ENCODE results near the gene DSCAML1. TPM values are rescaled to one million over a fixed set of nuclear protein-coding genes. Genes with fewer than 3 reads are reported as not detected.

DSCAML1 gene
- total and polyA plus RNA-seq, 9 of the 15 experiments (the other 6 are each of a cell fraction or from before 2014, with no cell fraction given) = not detected

DNA sequence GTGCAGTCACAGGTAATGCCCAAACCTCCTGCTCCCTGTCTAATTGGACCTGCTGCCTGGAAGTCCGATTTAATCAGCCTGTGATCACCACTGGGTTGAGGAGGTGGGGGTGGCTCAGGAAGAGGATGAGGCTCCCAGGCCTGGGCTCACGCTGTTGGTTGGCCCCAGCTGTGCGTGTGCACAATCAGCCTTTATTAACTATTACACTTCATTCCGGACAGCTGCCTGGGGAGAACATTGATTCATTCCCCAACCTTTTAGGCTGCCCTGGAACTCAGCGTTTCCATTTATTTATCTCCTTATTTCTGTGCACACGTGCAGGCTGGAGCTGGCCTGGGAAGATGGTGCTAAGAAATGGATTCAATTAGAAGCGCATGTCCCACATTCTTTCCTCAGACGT lies 123.4 kb downstream of the DSCAML1 start:
- no peak overlapping the region for H3K27ac ChIP-seq (ENCODE audit: extremely low read depth, low read depth, low read length)
- no peak overlapping the region for H2AFZ ChIP-seq (ENCODE audit: low read depth, low read length)
- no peak for FAIRE-seq
- CTCF ChIA-PET (ENCODE audit: low intra/inter-chr PET ratio) = interaction anchor here (0.6 kb wide), 1 partner anchor 13 kb away, joined by 4 read pairs; no protein-coding TSS in a partner anchor
- H3K9me1 ChIP-seq (ENCODE audit: control insufficient read depth, insufficient read depth, low read length) = no peaks in the 10 kb centered on the region
- DNase-seq (ENCODE audit: extremely low read depth in 1 of 4, low spot score in 3 of 4) = no peak
- ATAC-seq = no peak
- in situ Hi-C loops (cut with MboI) (no loop called here), intact Hi-C loops (cut with micrococcal nuclease) (no loop called here)
- BruUV-seq (replicated peaks) = no TSS peak
- H3K4me3 ChIP-seq = no peak overlapping the region
- POLR2A ChIA-PET = interaction anchor here (0.8 kb wide), 1 partner anchor 322 kb away, joined by 3 read pairs; no protein-coding TSS in a partner anchor
- under 1% methylated on average over 8 of the region's 8 CpGs for WGBS (ENCODE audit: insufficient coverage, low coverage, missing lambda C conversion rate)
- H3K4me1 ChIP-seq (replicated peaks in 1 of 2; ENCODE audit: control insufficient read depth in 2 of 2, insufficient read depth in 2 of 2, low read length in 2 of 2) = no peaks in the 10 kb centered on the region
- H3K27me3 ChIP-seq (ENCODE audit: control insufficient read depth in 2 of 2, insufficient read depth in 2 of 2, low read length in 2 of 2) = peaks cover 15 to 76% of the 10 kb centered on the region in 2 experiments
- no peaks in the 10 kb centered on the region for H3K36me3 ChIP-seq (ENCODE audit: control insufficient read depth, insufficient read depth, low read length)
- TF ChIP-seq ZNF764 (CRISPR knock-in tag; IDR thresholded peaks at IDR 0.05; ENCODE audit: low read depth) = no peak
- H3K9ac ChIP-seq (ENCODE audit: insufficient read depth in 1 of 2, low read depth in 2 of 2, low read length in 2 of 2) = no peak overlapping the region
- H3K79me2 ChIP-seq (ENCODE audit: control insufficient read depth, insufficient read depth, low read length) = no peaks in the 10 kb centered on the region
- H4K20me1 ChIP-seq (replicated peaks; ENCODE audit: control insufficient read depth, insufficient read depth, low read length) = no peaks in the 10 kb centered on the region; the same call in none of the 2 replicates
- no peaks in the 10 kb centered on the region for H3K9me3 ChIP-seq (replicated peaks; ENCODE audit: control insufficient read depth, insufficient read depth, low read depth, low read length)
- H3K4me2 ChIP-seq (ENCODE audit: insufficient read depth, low read length) = no peak overlapping the region

DNA sequence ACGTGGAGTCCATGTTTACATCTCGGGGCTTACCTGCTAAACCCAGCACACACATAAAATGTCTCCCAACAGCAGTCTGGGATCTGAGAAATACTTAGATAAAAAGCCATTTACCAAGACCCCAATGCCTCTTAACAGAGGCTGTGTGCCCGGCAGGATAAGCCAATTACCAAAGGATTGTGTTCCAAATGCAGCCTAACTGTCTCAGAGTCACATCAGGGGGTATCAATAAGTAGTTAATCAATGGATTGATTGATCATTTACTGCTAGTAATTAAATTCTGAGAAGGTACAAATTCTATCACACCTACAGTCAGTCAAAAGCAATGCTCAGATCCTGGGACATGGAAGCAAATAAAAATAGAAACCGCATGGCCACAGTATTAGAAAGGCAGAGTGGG lies 125.6 kb downstream of the DSCAML1 start:
- no peak overlapping the region for H3K27ac ChIP-seq (ENCODE audit: extremely low read depth, low read depth, low read length)
- TF ChIP-seq ZC3H8 (IDR thresholded peaks at IDR 0.05) (no peak), KAT8 (IDR thresholded peaks at IDR 0.05; ENCODE audit: low read depth) (no peak), FUS (optimal IDR thresholded peaks at IDR 0.05; ENCODE audit: low read depth, low read length) (no peak), ZZZ3 (IDR thresholded peaks at IDR 0.05) (no peak), ZC3H4 (CRISPR knock-in tag; IDR thresholded peaks at IDR 0.05; ENCODE audit: borderline replicate concordance) (no peak), STAT5B (CRISPR knock-in tag; IDR thresholded peaks at IDR 0.05) (no peak), HNRNPLL (IDR thresholded peaks at IDR 0.05; ENCODE audit: low read depth, low read length, poor library complexity, severe bottlenecking) (no peak), TAF15 (IDR thresholded peaks at IDR 0.05; ENCODE audit: low read depth, low read length) (no peak)
- TF ChIP-seq, protein P1, sequence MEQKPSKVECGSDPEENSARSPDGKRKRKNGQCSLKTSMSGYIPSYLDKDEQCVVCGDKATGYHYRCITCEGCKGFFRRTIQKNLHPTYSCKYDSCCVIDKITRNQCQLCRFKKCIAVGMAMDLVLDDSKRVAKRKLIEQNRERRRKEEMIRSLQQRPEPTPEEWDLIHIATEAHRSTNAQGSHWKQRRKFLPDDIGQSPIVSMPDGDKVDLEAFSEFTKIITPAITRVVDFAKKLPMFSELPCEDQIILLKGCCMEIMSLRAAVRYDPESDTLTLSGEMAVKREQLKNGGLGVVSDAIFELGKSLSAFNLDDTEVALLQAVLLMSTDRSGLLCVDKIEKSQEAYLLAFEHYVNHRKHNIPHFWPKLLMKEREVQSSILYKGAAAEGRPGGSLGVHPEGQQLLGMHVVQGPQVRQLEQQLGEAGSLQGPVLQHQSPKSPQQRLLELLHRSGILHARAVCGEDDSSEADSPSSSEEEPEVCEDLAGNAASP (IDR thresholded peaks at IDR 0.05) = no peak
- H3K4me1 ChIP-seq (replicated peaks in 1 of 2; ENCODE audit: control insufficient read depth in 2 of 2, insufficient read depth in 2 of 2, low read length in 2 of 2) = no peaks in the 10 kb centered on the region
- intact Hi-C loops (cut with micrococcal nuclease) = no loop called here
- H3K9me1 ChIP-seq (ENCODE audit: control insufficient read depth, insufficient read depth, low read length) = no peaks in the 10 kb centered on the region
- no peaks in the 10 kb centered on the region for H3K79me2 ChIP-seq (ENCODE audit: control insufficient read depth, insufficient read depth, low read length)
- H3K27me3 ChIP-seq (ENCODE audit: control insufficient read depth in 2 of 2, insufficient read depth in 2 of 2, low read length in 2 of 2) = peaks cover 23 to 74% of the 10 kb centered on the region in 2 experiments
- FAIRE-seq (no peak), ATAC-seq (no peak), DNase-seq (ENCODE audit: extremely low read depth in 1 of 4, low spot score in 3 of 4) (no peak)
- no peaks in the 10 kb centered on the region; the same call in none of the 2 replicates for H4K20me1 ChIP-seq (replicated peaks; ENCODE audit: control insufficient read depth, insufficient read depth, low read length)
- in situ Hi-C loops (cut with MboI) = no loop called here
- no peak overlapping the region for H3K4me3 ChIP-seq
- no peaks in the 10 kb centered on the region for H3K9me3 ChIP-seq (replicated peaks; ENCODE audit: control insufficient read depth, insufficient read depth, low read depth, low read length)
- H3K9ac ChIP-seq (ENCODE audit: insufficient read depth in 1 of 2, low read depth in 2 of 2, low read length in 2 of 2) = no peak overlapping the region
- WGBS (ENCODE audit: insufficient coverage, low coverage, missing lambda C conversion rate) = 0% methylated on average over 4 of the region's 4 CpGs
- no peaks in the 10 kb centered on the region for H3K36me3 ChIP-seq (ENCODE audit: control insufficient read depth, insufficient read depth, low read length)
- no peak overlapping the region for H3K4me2 ChIP-seq (ENCODE audit: insufficient read depth, low read length)
- no peak overlapping the region for H2AFZ ChIP-seq (ENCODE audit: low read depth, low read length)
- CTCF ChIA-PET (ENCODE audit: low intra/inter-chr PET ratio) = no interaction called here
- no TSS peak for BruUV-seq (replicated peaks)
- POLR2A ChIA-PET = no interaction called here

Measured in K562 (cell line).